ACC112 (cell line): ENCODE results near the gene FIS1.

Experiments used
- H2AFZ ChIP-seq: fragments of 200-600 bp; sonication (generic); one replicate; pipeline ENCODE4 v1.6.0; 2017; ENCODE audit warnings: antibody characterized with exemption, low read length; ENCODE audit not compliant: unreplicated experiment
- H3K27ac ChIP-seq: fragments of 200-600 bp; sonication (generic); 2 replicates; pipeline ENCODE4 v1.5.1; 2014; ENCODE audit warnings: low read depth, mild to moderate bottlenecking, antibody characterized with exemption, low read length, moderate library complexity
- H3K27me3 ChIP-seq: fragments of 200-600 bp; sonication (generic); 2 replicates; pipeline ENCODE4 v1.6.1; 2014; ENCODE audit warnings: mild to moderate bottlenecking, antibody characterized with exemption, low read length, moderate library complexity, mixed read lengths; ENCODE audit not compliant: insufficient read depth
- H3K36me3 ChIP-seq: fragments of 200-600 bp; sonication (generic); 2 replicates; pipeline ENCODE4 v1.6.1; 2016; ENCODE audit warnings: mild to moderate bottlenecking, antibody characterized with exemption, low read length, moderate library complexity, mixed read lengths; ENCODE audit not compliant: insufficient read depth
- H3K4me1 ChIP-seq: fragments of 200-600 bp; sonication (generic); one replicate; pipeline ENCODE4 v1.6.1; 2016; ENCODE audit warnings: low read length, mixed read lengths; ENCODE audit not compliant: insufficient read depth, unreplicated experiment, control insufficient read depth
- H3K4me3 ChIP-seq: fragments of 200-600 bp; sonication (generic); 2 replicates; pipeline ENCODE4 v1.5.1; 2014; ENCODE audit warnings: mild to moderate bottlenecking, low read depth, low read length
- H3K79me2 ChIP-seq: fragments of 200-600 bp; sonication (generic); one replicate; pipeline ENCODE4 v1.6.0; 2016; ENCODE audit warnings: low read length; ENCODE audit not compliant: control insufficient read depth, unreplicated experiment, insufficient read depth

The FIS1 gene

GRCh38 chr7:101231644-101232043, 13.2 kb downstream of the FIS1 start:
- Histone ChIP-seq H3K27me3 (no peaks in the 10 kb centered on the region), H3K4me1 (peaks cover 5% of the 10 kb centered on the region), H3K36me3 (no peaks in the 10 kb centered on the region), H3K79me2 (no peaks in the 10 kb centered on the region), H3K27ac (no peak overlapping the region), H2AFZ (no peak overlapping the region), H3K4me3 (no peak overlapping the region)

DNA sequence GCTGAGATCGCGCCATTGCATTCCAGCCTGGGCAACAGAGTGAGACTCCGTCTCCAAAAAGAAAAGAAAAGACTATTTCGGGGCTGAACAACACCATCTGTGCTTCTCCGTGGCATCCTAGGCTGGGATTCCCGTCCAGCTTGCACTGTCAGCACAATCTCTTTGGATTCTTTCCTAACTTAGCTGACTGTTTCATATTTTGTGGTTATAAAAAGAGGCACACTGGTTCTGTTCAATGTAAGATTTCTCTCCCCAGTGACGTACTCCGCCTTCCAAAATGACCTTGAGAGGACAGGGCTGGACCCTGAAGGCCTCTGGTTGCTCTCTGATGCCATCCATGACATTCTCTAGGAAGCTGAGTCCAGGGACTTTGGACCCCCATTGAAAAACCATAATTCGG, 18.2 kb downstream of the FIS1 start:
- H2AFZ ChIP-seq, result no peak overlapping the region
- H3K4me3 ChIP-seq, result no peak overlapping the region
- peaks cover 1% of the 10 kb centered on the region for H3K4me1 ChIP-seq
- H3K36me3 ChIP-seq, result peaks cover 9% of the 10 kb centered on the region; the same call in 1 of the 2 replicates
- H3K79me2 ChIP-seq, result no peaks in the 10 kb centered on the region
- H3K27me3 ChIP-seq, result no peaks in the 10 kb centered on the region
- H3K27ac ChIP-seq, result no peak overlapping the region

GRCh38 chr7:101225650-101226049, 19.2 kb downstream of the FIS1 start:
- H3K27me3 ChIP-seq, result no peaks in the 10 kb centered on the region
- no peak overlapping the region for H2AFZ ChIP-seq
- H3K79me2 ChIP-seq, result peaks cover 6% of the 10 kb centered on the region
- H3K27ac ChIP-seq, result no peak overlapping the region
- H3K4me3 ChIP-seq, result no peak overlapping the region
- no peaks in the 10 kb centered on the region for H3K4me1 ChIP-seq
- H3K36me3 ChIP-seq, result peaks cover 9% of the 10 kb centered on the region; the same call in 1 of the 2 replicates

- Histone ChIP-seq H3K4me3 (no peak overlapping the region), H3K79me2 (peaks cover 26% of the 10 kb centered on the region), H3K27ac (no peak overlapping the region)
Measured at GRCh38 chr7:101223528-101223927, 21.4 kb downstream of the FIS1 start.

DNA sequence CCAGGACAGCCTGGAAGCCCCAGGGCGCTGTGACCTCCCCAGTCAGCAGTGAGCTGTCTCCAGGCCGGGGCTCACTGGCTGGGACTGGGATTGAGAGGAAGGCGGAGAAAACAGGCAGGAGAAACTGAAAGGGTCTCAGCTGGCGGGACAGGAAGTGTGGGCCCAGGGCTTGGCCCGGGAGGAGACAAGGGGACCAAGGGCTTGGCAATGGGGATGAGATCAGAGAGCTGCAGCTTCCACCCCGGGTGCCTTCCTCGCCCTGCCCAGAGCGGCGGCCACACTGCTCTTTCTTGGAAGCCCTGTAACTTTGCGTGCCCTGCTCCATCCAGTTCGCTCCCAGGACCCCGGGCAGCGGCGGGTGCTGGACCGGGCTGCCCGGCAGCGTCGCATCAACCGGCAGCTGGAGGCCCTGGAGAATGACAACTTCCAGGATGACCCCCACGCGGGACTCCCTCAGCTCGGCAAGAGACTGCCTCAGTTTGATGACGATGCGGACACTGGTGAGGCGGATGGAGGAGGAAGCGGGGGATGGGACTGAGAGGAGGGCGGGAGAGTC, 22.5 kb downstream of the FIS1 start:
- Histone ChIP-seq H3K27ac (no peak overlapping the region), H3K27me3 (no peaks in the 10 kb centered on the region), H3K79me2 (peaks cover 31% of the 10 kb centered on the region), H2AFZ (no peak overlapping the region), H3K36me3 (peaks cover 9% of the 10 kb centered on the region; the same call in 1 of the 2 replicates), H3K4me1 (no peaks in the 10 kb centered on the region), H3K4me3 (no peak overlapping the region)

More at GRCh38 chr7:101223528-101223927, 21.4 kb downstream of the FIS1 start:
- Histone ChIP-seq H2AFZ (no peak overlapping the region), H3K27me3 (no peaks in the 10 kb centered on the region), H3K36me3 (peaks cover 9% of the 10 kb centered on the region; the same call in 1 of the 2 replicates), H3K4me1 (no peaks in the 10 kb centered on the region)

DNA sequence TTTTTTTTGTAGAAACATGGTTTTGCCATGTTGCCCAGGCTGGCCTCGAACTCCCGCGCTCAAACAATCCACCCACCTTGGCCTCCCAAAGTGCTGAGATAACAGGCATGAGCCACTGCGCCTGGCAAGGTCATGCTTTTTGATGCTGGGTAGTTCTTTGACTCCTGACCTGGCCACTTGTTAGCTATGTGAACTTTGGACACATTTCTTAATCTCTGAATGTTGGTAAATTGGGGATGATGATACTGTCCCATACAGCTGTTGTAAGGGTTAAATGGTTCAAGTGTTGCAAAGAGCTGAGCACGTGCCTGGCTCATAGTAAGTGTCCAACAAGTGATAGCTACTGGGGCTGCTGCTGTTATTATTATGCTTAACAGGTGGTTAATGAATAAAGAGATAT, 24.6 kb downstream of the FIS1 start:
- Histone ChIP-seq H3K4me1 (peaks cover 8% of the 10 kb centered on the region), H3K27me3 (no peaks in the 10 kb centered on the region), H3K4me3 (no peak overlapping the region), H3K36me3 (peaks cover 9% of the 10 kb centered on the region; the same call in 1 of the 2 replicates), H2AFZ (no peak overlapping the region), H3K79me2 (peaks cover 51% of the 10 kb centered on the region), H3K27ac (no peak overlapping the region)

DNA sequence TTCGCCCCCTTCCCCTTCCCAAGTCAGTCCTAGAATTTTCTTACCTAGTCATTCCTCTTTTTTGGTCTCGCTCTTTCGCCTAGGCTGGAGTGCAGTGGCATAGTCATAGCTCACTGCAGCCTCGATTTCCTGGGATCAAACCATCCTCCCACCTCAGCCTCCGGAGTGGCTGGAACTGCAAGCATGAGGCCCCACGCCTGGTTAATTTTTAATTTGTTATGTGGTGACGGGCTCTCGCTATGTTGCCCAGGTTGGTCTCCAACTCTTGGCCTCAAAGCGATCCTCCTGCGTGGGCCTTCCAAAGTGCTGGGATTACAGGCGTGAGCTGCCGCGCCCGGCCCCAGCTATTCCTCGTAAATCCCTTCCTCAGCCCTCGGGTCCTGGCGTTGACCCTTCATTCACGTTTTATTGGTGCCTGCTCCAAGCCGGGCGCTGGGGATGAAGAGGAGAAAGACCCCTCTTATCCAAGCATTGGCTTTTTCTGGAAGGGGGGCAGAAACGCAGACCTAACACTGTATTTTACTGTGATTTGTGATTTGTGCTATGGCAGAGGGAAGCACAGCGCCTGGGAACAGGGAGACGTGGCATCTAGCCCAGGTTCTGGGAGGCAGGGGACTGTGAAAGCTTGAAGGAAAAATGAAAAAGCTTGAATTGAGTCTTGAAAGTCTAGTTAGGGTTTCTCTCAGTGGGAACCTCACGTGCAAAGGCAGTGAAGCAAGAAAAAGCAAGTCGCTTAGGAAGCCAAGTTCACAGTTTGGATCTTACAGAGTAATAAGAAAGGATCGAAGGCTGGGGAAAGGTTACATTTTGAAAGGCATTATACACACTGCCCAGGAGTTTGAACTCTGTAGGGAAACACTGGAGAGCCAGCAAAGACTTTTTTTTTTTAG, 26.4 kb downstream of the FIS1 start:
- Histone ChIP-seq H2AFZ (peak overlapping the region; percentile 77), H3K27ac (peak overlapping the region; percentile 95; the same call in 1 of the 2 replicates)

DNA sequence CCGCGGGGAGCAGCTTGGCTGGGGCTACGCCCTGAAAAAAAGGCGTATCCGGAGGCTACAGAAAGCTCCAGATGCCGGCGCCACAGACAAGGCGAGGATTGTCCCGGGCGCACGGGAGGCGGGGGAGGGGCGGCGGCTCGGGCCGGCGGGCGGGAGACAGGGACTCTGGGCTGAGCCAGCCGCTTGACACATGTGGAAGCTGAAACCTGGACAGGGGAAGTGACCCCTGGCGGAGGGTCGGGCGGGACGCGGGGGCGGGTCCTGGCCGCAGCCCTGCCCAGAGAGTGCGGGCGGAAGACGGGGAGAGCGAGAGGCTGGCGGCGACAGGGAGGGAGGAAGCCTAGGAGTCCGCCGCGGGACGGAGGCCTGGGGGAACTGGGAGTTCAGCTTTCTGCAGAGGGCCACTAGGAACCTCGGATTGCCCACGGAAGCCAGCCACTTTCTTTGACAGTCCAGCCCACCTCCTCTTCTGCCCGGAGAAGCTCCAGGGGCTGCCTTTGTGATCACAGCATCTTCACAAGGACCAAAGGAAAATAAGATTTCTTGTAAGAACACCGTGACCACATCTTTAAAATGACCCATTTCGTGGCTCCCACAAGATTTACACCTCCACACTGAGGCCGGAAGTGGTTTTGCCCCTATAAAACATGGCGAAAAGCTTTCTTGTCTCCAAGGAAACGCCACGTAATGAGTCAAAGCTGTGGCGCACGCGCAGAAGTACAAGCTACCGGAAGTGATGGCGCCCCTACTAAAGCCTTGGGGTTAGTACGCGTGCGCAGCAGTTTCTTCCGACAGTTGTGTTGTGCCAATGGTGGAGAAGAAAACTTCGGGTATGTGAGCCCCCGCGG, 27.3 kb downstream of the FIS1 start, which contains the start of the genes PLOD3 and ZNHIT1:
Gene PLOD3 (minus strand): TSS at position 194 of the 848 bp plus-strand sequence. CDS start 307 bp downstream, outside the sequence.
Gene ZNHIT1 (plus strand): TSS at position 778 of the 848 bp plus-strand sequence. CDS start 31 bp downstream, at position 809.
- Histone ChIP-seq H3K36me3 (0 out of 2 replicates have a peak, but pooled peaks cover 3% of the 10 kb centered on the region), H3K27me3 (no peaks in the 10 kb centered on the region), H3K79me2 (peaks cover 56% of the 10 kb centered on the region), H2AFZ (peak within 1 kb of the TSS; percentile 80), H3K27ac (peak within 1 kb of the TSS; percentile 95), H3K4me3 (peak within 1 kb of the TSS; percentile 95), H3K4me1 (peaks cover 8% of the 10 kb centered on the region)

More for the DNA sequence above, 26.4 kb downstream of the FIS1 start:
- Histone ChIP-seq H3K27me3 (no peaks in the 10 kb centered on the region), H3K4me1 (peaks cover 8% of the 10 kb centered on the region), H3K4me3 (peak overlapping the region; percentile 95), H3K36me3 (peaks cover 6% of the 10 kb centered on the region; the same call in 1 of the 2 replicates), H3K79me2 (peaks cover 56% of the 10 kb centered on the region)

DNA sequence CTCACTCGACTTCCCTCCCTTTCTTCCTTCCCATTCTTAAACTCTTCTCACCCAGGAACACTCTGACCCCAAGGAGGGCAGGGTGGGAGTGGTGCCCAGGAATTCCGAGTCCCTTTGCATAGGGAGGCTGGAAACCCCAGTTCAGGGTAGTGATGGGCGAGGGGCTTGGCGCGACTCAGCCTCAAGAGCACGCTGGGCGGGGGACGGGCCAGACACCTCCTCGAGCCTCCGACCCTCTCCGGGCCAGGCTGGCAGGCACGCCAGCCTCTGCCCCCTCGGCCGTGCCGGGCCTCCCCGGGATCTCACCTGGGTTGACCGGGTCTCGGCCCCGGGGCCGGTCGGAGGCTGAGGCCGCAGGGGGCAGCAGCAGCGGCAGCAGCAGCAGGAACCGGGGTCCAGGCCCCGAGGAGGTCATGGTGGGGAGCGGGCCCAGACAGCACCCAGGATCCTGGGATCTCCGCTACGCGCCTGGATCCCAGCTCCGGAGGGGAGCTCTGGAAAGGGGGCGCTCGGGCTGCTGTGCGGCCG, 28.0 kb downstream of the FIS1 start:
- Histone ChIP-seq H3K4me1 (peaks cover 8% of the 10 kb centered on the region), H3K27ac (peak overlapping the region; percentile 95), H2AFZ (peak overlapping the region; percentile 15), H3K27me3 (no peaks in the 10 kb centered on the region), H3K36me3 (0 out of 2 replicates have a peak, but pooled peaks cover 3% of the 10 kb centered on the region), H3K4me3 (peak overlapping the region; percentile 95), H3K79me2 (peaks cover 56% of the 10 kb centered on the region)
